HG03280 (cell line): ENCODE data around the gene TUBG1.
"Not testable (repeated sequence)": the region's sequence is repeated elsewhere in the genome, so short reads cannot be mapped to it uniquely, and the experiment has no call there.

ENCODE experiments used
- ATAC-seq: cut with Tn5 transposase; IDR thresholded peaks from one replicate; pipeline ENCODE4 v1.9.1; 2021; ENCODE audit warnings: mild to moderate bottlenecking, moderate library complexity; ENCODE audit not compliant: unreplicated experiment

The TUBG1 gene

GRCh38 chr17:42621987-42622386 is 12.5 kb downstream of the TUBG1 start:
- ATAC-seq, result not testable (repeated sequence)

- ATAC-seq, result no peak
Observed at GRCh38 chr17:42623271-42623670, 13.8 kb downstream of the TUBG1 start.

GRCh38 chr17:42623732-42624596 is 14.5 kb downstream of the TUBG1 start:
- ATAC-seq, result no peak

- not testable (repeated sequence) for ATAC-seq
Observed at GRCh38 chr17:42627032-42627764, 17.7 kb downstream of the TUBG1 start.

- no peak for ATAC-seq
Observed at GRCh38 chr17:42629411-42630009, 20.0 kb downstream of the TUBG1 start.

GRCh38 chr17:42632949-42633444 is 23.5 kb downstream of the TUBG1 start:
- no peak for ATAC-seq

GRCh38 chr17:42639525-42640113 is 30.1 kb downstream of the TUBG1 start:
- ATAC-seq, result no peak

GRCh38 chr17:42640121-42640520 is 30.6 kb downstream of the TUBG1 start:
- ATAC-seq, result no peak

- ATAC-seq, result no peak
Observed at GRCh38 chr17:42642336-42642735, 32.9 kb downstream of the TUBG1 start.

- ATAC-seq, result no peak
Observed at GRCh38 chr17:42647778-42648177, 38.3 kb downstream of the TUBG1 start.

- ATAC-seq, result no peak
Observed at GRCh38 chr17:42651392-42651791, 41.9 kb downstream of the TUBG1 start.

- no peak for ATAC-seq
Observed at GRCh38 chr17:42653179-42654124, 44.0 kb downstream of the TUBG1 start.

- ATAC-seq, result no peak
Observed at GRCh38 chr17:42655528-42655927, 46.0 kb downstream of the TUBG1 start.

- no peak for ATAC-seq
Observed at GRCh38 chr17:42657824-42658588, 48.5 kb downstream of the TUBG1 start.

GRCh38 chr17:42659079-42659931 is 49.8 kb downstream of the TUBG1 start, which contains the start of gene TUBG2:
TUBG2 (plus strand) TSS chr17:42659284; CDS start chr17:42659504, 220 bp downstream.
- ATAC-seq, result peak; percentile 62

- not testable (repeated sequence) for ATAC-seq
Observed at GRCh38 chr17:42659932-42660274, 50.4 kb downstream of the TUBG1 start.

GRCh38 chr17:42660692-42661345 is 51.3 kb downstream of the TUBG1 start:
- ATAC-seq, result no peak
